Stimulated activated CD8-positive, alpha-beta memory T cell treated with anti-CD3 and anti-CD28 coated beads, Interleukin-2, amount 100 ng/mL, for 1 hour (primary cell): Measurements from ENCODE around the gene STAT4.
A peak's percentile ranks its signal among the peaks of the same experiment; 100 is the strongest.

Experiments
- DNase-seq, 2 donors: peaks; one replicate each; pipeline ENCODE4 v3.0.0-alpha.2; 2020; ENCODE audit warnings: low read depth in 2 of 2

STAT4 gene

GRCh38 chr2:191144217-191144616 lies 6.6 kb downstream of the STAT4 start:
- DNase-seq, result no peak

GRCh38 chr2:191143791-191144190 lies 7.0 kb downstream of the STAT4 start:
- DNase-seq, result no peak

GRCh38 chr2:191128911-191129304 lies 21.9 kb downstream of the STAT4 start:
- no peak for DNase-seq

- DNase-seq, result no peak
These were observed 22.5 kb downstream of the STAT4 start for GRCh38 chr2:191128172-191128910.

GRCh38 chr2:191127235-191127634 lies 23.6 kb downstream of the STAT4 start:
- DNase-seq, result no peak

- no peak for DNase-seq
These were observed 24.3 kb downstream of the STAT4 start for GRCh38 chr2:191126386-191127085.

- no peak for DNase-seq
These were observed 25.1 kb downstream of the STAT4 start for GRCh38 chr2:191125646-191126045.

GRCh38 chr2:191122638-191123294 lies 28.0 kb downstream of the STAT4 start:
- no peak for DNase-seq

GRCh38 chr2:191117341-191117740 lies 33.5 kb downstream of the STAT4 start:
- no peak for DNase-seq

- DNase-seq, result no peak
These were observed 35.0 kb downstream of the STAT4 start for GRCh38 chr2:191115804-191116203.

- DNase-seq, result peak; percentile 14 to 16
These were observed 35.4 kb downstream of the STAT4 start for GRCh38 chr2:191115391-191115790.

GRCh38 chr2:191114403-191114886 lies 36.3 kb downstream of the STAT4 start:
- DNase-seq, result no peak

- no peak for DNase-seq
These were observed 37.0 kb downstream of the STAT4 start for GRCh38 chr2:191113761-191114160.

GRCh38 chr2:191112448-191112901 lies 38.3 kb downstream of the STAT4 start:
- DNase-seq, result no peak

GRCh38 chr2:191109888-191110287 lies 40.9 kb downstream of the STAT4 start:
- no peak for DNase-seq

- no peak for DNase-seq
These were observed 42.5 kb downstream of the STAT4 start for GRCh38 chr2:191108331-191108730.

GRCh38 chr2:191105082-191105481 lies 45.7 kb downstream of the STAT4 start:
- no peak for DNase-seq

- DNase-seq, result no peak
These were observed 47.0 kb downstream of the STAT4 start for GRCh38 chr2:191103774-191104173.

GRCh38 chr2:191100216-191100615 lies 50.6 kb downstream of the STAT4 start:
- DNase-seq, result no peak

GRCh38 chr2:191087311-191087710 lies 63.5 kb downstream of the STAT4 start:
- DNase-seq, result no peak

- no peak for DNase-seq
These were observed 64.1 kb downstream of the STAT4 start for GRCh38 chr2:191086706-191087105.

GRCh38 chr2:191083540-191083939 lies 67.3 kb downstream of the STAT4 start:
- DNase-seq, result no peak

GRCh38 chr2:191082321-191082720 lies 68.5 kb downstream of the STAT4 start:
- DNase-seq, result no peak
